OCI-M2 (cell line): ENCODE data around the gene PSMD2.
"Not testable (repeated sequence)": the region's sequence is repeated elsewhere in the genome, so short reads cannot be mapped to it uniquely, and the experiment has no call there.

Experiments used
- DNase-seq: peaks from one replicate; lab custom pipeline; 2025; ENCODE audit not compliant: unreplicated experiment; lab: John Stamatoyannopoulos, UW

Gene PSMD2

DNA sequence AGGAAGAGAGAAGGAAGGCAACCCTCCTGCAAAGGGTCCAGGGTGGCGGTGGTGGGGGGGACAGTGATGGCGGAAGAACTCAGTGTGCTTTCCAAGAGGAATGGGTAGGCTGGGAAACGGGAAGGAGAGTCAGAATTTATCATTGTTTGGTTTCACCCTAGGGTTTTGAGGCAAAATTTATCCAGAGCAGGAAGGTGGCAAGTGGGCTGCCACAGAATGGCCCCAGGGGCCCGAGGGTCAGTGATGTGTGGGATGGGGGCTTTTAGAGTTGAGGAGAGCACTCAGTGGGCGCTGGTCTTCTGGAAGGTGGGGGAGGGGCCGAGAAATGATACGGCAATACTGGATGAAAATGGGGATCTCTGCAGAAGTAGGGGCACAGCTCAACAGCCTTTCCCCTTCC lies 38.9 kb downstream of the PSMD2 start:
- no peak for DNase-seq

DNA sequence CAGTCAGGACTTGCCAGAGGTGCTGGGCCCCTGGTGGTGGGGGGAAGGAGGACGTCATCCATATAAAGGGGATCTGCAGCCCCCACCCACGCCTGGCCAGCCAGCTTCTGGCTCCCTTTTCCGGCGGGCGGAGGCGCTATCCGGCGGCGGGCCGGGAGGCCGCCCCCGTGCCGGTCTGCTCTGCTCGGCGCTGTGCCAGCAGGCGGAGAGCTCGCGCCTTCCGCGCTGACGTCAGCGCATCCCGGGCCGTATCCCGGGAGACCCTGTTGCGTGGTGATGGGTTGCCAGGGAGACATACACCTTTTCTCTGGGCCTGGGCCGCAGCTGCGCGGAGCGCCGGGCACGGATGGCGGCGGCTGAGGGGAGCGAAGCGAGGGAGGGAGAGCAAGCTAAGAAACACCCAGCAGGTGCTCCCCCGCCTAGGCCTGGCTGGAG lies 39.5 kb downstream of the PSMD2 start:
- no peak for DNase-seq

DNA sequence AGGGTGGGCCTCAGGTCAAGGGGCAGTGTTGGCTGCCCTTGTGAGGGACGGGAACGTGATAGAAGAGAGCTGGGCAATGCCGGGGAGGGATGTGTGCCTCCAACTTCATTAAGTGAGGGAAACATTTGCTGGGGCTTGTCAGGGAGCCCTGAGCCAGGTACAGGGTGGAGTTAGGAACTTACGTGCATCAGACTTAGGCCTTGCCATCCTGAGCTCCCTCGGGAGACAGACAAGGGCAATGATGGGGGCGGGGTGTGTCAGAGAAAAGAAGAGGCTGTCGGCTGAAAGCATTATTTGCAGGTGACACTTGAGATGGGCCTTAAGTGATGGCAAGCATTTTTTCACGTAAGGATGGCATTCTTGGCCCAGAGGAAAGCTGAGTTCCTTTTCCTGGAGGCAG lies 40.0 kb downstream of the PSMD2 start:
- no peak for DNase-seq

DNA sequence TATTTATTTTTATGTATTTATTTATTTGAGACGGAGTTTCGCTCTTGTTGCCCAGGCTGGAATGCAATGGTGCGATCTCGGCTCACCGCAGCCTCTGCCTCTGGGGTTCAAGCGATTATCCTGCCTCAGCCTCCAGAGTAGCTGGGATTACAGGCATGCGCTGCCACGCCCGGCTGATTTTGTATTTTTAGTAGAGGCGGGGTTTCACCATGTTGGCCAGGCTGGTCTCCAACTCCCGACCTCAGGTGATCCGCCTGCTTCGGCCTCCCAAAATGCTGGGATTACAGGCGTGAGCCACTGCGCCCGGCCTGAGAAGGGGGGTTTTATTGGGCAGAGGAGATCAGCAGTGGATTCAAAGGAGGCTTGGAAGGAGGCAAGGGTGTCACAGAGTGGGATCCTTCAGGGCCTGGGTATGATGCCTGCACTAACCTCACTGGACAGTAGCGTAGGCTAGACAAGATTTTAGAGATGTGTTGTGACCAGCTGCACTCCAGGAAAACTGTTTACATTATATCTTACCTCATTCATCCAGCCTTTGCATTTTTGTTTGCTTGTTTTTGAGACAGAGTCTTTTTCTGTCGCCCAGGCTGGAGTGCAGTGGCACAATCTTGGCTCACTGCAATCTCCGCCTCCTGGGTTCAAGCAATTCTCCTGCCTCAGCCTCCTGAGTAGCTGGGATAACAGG lies 40.6 kb downstream of the PSMD2 start:
- not testable (repeated sequence) for DNase-seq

DNA sequence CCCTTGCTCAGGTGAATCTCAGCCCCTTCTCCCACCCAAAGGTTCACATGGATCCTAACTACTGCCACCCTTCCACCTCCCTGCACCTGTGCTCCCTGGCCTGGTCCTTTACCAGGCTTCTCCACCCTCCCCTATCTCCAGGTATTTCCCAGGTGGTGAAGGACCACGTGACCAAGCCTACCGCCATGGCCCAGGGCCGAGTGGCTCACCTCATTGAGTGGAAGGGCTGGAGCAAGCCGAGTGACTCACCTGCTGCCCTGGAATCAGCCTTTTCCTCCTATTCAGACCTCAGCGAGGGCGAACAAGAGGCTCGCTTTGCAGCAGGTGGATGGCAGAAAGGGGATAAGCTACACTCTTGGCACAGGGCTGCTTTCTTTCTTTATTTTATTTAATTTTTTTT lies 42.9 kb downstream of the PSMD2 start:
- DNase-seq: no peak

DNA sequence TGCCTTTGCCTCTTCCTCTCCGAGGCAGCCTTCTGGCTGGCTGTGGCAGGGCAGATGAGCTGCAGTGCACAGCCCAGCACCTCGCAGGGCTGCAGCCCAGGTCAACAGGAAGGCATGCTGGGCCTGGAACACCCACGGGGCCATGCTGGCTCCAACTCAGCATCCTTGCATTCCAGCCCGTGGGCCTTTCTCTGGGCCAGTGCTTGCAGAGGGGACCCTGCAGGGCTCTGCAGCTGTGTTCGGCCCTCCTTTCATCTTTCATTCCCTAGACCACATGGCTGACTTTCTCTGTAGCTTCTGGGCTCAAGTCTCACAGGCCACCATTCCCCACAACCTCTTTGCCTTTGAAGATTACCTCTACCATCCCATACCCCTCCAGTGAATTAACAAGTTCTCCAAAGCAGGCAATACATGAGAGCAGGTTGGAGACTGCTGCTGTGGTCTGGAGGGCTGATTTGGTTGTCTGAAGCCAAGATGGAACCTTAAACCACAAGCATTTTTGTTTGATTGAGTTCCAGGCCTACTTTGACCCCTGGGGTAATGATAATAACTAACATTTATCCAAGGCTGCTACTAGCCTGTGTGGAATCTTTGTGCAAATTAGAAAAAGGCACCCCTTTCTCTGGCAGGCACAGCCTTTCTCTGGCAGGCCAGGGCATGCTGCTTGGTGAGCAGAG lies 44.3 kb downstream of the PSMD2 start:
- DNase-seq: no peak

DNA sequence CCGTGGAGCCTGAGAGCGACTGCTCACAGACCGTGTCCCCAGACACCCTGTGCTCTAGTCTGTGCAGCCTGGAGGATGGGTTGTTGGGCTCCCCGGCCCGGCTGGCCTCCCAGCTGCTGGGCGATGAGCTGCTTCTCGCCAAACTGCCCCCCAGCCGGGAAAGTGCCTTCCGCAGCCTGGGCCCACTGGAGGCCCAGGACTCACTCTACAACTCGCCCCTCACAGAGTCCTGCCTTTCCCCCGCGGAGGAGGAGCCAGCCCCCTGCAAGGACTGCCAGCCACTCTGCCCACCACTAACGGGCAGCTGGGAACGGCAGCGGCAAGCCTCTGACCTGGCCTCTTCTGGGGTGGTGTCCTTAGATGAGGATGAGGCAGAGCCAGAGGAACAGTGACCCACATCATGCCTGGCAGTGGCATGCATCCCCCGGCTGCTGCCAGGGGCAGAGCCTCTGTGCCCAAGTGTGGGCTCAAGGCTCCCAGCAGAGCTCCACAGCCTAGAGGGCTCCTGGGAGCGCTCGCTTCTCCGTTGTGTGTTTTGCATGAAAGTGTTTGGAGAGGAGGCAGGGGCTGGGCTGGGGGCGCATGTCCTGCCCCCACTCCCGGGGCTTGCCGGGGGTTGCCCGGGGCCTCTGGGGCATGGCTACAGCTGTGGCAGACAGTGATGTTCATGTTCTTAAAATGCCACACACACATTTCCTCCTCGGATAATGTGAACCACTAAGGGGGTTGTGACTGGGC lies 45.7 kb downstream of the PSMD2 start:
- DNase-seq: no peak

DNA sequence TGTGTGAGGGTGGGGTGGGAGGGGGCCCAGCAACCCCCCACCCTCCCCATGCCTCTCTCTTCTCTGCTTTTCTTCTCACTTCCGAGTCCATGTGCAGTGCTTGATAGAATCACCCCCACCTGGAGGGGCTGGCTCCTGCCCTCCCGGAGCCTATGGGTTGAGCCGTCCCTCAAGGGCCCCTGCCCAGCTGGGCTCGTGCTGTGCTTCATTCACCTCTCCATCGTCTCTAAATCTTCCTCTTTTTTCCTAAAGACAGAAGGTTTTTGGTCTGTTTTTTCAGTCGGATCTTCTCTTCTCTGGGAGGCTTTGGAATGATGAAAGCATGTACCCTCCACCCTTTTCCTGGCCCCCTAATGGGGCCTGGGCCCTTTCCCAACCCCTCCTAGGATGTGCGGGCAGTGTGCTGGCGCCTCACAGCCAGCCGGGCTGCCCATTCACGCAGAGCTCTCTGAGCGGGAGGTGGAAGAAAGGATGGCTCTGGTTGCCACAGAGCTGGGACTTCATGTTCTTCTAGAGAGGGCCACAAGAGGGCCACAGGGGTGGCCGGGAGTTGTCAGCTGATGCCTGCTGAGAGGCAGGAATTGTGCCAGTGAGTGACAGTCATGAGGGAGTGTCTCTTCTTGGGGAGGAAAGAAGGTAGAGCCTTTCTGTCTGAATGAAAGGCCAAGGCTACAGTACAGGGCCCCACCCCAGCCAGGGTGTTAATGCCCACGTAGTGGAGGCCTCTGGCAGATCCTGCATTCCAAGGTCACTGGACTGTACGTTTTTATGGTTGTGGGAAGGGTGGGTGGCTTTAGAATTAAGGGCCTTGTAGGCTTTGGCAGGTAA lies 46.5 kb downstream of the PSMD2 start:
- DNase-seq: no peak

DNA sequence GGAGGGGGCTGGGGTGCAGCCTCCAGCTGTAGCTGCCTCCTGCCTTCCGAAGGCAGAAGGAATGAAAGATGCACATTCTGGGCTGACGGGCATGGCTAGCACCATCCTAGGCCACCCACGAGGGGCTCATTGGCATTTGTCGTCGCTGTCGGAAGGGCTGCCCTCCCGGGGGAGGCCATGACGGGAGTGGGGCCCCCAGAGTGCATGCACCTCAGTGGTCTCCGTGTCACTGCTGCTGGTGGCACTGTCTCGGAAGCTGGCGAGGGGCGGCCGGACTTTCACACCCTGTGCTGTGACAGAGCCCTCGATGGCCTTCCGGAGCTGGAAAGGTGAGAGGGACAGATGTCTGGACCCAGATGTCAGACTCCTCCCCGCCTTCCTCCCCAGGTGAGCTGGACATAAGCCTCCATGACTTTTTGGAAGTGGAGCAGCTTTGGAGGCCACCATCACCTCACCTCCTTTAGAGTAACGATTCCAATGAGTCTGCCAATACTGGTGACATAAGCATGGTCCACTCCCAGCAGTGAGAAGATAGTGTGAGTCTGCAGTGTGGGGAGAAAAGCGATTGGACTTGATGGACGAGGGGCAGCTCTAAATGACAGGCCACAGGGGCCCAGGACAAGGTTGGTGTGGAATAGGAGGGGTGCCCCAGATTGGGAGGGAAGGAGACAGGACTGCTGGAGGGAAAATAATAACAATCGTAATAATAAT lies 47.6 kb downstream of the PSMD2 start:
- DNase-seq: no peak

DNA sequence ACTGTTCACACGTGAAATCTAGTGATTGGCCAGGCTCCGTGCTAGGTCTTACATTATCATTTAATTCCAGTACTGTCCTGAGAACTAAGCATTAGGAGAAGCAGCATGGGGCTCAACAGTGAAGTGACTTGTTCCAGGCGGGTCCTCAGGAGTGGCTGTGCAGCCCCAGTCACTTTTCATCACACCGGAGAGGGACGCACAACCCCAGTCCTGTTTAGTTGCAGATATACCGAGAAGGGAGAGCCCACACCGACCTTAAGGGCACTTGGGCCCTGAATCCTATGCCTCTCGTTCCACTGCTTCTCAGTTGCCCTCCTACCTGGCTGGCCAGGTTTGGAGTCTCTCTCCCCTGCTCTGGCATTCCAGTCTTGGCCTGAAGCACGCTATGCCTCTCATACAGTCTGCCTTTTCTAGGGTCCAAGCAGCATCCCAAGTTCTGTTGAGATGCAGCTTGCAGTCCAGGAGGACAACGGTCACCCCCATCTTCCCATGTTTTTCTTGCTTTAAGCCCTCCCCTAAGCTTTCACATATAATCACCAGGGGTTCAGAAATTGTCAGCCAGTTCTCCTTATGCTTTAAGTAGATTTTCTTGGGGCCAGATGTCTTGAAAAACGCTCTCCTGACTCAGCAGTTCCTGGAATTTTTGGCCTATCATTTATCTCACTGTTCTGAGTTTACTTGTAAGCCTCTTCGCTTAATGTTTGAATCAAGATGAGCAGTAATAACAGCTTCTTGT lies 48.4 kb downstream of the PSMD2 start:
- no peak for DNase-seq

DNA sequence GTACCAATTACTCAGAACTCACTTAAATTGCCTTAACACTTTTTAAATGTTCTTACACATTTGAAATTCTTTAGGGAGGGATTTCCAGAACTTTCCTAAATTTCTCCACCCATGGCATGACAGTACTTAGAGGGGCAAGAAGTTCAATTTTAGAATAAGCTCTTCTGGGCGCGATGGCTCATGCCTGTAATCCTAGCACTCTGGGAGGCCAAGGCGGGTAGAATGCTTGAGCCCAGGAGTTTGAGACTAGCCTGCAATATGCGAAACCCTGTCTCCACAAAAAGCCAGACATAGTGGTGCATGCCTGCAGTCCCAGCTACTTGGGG lies 49.0 kb downstream of the PSMD2 start:
- DNase-seq: no peak

DNA sequence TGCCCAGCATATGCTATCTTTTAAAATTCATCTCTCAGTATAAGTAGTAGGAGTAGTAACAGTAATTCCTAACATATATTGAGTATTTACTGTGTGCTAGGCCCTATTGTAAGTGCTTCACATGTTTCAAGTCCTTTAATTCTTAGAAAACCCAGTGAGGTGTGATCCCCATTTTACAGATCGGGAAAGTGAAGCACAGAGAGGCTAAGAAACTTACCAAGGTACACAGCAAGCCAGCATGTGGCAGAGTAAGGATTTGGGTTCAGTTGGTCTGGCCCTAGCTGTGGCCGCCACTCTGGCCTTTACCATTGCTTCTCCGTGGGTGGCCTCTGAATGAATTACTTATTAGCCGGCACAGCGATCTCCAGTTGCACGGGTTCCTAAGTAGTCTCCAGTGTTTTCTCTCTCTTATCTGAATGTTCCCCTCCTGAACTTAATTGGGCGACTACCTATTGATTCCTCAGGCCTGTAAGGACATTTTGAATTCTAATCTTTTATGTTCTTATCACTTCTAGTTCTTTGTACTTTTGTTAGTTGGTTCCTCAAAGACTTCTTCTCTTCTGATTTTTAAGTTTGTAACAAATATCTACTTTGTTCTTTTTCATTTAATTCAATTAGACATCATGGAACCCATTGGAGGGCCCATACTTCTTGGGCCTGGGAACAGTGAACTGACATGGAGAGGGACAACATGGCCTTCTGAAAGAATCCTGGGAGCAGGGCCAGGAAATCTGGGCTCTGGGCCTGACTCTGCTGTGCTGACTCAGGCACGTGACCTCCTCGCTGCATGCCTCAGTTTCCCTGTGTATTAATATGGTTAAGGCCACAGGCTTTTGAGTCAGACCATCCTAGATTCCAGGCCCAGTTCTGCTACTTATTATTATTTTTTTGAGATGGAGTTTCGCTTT lies 50.8 kb downstream of the PSMD2 start:
- DNase-seq: no peak

DNA sequence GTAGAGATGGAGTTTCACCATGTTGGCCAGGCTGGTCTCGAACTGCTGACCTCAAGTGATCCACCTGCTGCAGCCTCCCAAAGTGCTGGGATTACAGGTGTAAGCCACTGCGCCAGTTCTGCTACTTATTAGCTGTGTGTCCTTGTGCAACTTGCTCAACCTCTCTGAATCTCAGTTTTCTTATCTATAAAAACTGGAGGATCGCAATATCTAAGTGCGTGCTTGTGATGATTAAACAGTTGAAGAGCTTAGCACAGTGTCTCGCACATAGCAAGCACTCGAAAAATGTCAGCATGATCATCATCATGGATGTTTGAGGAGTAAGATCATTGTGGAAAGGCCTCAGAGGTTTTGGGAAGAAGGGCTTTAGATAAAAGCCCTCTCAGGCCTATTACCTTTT lies 51.6 kb downstream of the PSMD2 start:
- DNase-seq: no peak

DNA sequence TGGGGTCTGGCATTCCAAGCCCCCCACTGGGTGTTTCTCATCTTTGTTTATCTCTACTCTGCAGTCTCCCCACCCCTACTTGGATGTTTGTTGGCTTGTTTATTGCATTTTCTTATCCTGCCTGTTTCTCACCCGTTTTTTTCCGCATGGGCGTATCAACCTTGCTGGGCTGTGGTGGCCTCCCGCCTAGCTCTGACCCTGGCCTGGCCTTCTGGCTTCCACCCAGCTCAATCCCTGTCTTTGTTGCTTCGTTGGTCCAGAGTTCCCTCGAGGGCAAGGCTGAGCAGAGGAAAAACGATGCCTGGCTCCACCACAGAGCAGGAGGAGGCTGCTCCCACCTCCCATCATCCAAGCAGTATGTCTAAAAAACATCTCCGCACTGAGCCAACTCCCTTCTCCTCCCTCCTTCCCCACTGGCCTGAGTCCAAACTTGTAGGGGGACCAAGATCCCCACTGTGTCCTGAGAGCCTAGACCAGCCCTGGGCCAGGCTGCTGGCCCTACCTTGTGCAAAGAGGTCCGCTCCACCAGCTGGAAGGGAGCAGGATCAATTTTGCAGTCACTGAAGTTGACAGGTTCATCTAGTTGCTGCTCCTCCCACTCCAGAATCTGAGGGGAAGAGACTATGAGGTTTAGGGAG lies 52.6 kb downstream of the PSMD2 start:
- DNase-seq: no peak

DNA sequence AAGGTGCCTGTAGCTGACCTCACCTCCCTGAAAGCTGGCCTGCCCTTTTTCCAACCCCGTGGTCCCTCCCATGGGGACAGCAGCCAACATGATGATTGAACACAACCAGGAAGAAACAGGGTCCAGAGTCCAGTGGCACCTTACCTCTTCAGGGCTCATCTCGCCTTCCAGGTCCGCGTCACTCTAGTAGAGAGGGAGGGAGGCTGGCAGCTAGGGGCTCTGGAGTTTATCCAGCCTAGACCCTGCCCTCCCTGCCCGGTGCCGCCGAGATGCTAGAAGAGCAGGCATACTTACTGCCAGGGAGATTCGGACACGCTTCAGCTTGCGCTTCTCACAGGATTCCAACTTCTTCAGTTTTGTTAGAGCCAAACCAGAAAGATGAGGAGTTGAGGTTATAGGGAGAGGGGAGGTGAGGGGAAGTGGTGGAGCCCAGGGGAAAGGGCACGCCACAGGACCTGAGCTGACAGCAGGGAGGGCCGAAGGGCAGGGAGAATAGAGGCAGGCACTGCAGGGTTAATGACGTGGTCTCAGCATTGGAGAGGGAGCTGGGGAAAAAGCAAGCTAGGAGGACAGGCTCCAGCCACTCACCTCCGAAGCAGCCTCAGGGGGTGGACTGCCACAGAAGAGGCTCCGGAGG lies 53.2 kb downstream of the PSMD2 start:
- DNase-seq: no peak

DNA sequence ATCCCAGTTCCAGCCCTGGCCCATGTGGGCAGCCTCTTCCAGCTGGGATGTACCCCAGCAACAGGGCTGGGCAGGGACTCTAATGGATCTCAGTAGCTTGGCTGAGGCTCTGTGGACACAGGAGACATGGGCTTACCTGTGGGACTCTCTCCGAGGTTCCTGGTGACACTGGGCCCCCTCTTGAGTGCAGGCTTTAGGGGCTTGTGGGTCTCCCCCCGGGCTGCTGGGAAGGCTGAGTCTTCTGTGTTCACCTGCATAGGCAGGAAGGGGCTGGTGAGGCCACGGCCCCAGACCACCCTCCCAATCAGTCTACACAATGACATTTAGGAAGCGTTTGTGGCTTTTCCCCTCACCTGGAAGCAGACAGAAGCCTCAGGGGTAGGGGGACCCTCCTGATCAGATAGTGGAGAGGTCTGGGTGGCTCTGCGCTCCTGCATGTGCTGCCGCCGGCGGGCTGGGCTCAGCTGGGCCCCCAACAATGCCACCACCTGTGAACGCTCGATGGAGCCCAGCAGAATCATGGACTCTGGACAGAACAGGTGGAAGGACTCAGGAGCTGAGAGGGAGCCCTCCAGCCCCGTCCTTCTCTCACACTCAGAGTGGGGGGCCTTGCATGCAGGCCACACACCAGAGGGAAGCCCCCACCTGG lies 54.0 kb downstream of the PSMD2 start:
- no peak for DNase-seq

DNA sequence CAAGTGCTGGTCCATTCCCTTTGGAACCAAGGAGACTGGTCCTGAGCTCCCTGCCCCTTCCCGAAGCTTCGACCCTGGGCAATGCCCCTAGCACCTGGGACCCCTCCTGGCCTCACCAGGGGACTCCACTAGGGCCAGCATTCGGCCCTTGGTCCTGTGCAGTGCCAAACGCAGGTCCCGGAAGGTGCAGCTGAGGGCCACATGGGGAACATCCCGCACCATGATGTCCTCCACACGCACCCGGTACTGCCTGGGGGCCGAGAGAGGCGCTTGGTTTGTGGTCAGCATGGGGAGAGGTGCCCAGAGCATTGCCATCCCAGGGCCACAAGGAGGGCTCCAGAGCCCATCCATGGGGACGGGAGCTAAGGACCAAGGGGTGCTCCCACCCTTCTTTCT lies 54.5 kb downstream of the PSMD2 start:
- DNase-seq: no peak
